B cell (primary cell): ENCODE measurements around the gene NEUROD2. TPM values are rescaled to one million over a fixed set of nuclear protein-coding genes. Genes with fewer than 3 reads are reported as not detected.

ENCODE experiments used
- ATAC-seq: fragments of 200-7000 bp; cut with Tn5 transposase; one replicate; pipeline ENCODE4 v1.10.0; 2021; ENCODE audit warnings: low read depth, mild to moderate bottlenecking, moderate number of reproducible peaks, moderate library complexity
- CTCF ChIA-PET: fragments of 350-600 bp; sonication (Branson Sonifier 250); formaldehyde crosslinking; loops from one replicate; lab custom pipeline; 2021; ENCODE audit warnings: antibody characterized with exemption, inconsistent platforms; lab: Charles Lee
- POLR2A ChIA-PET: fragments of 350-600 bp; sonication (Branson Sonifier 250); formaldehyde crosslinking; loops from one replicate; lab custom pipeline; 2021; ENCODE audit warnings: antibody characterized with exemption; lab: Charles Lee
- DNase-seq: peaks from one replicate; pipeline ENCODE4 v3.0.0; 2013
- H2AFZ ChIP-seq: 2 replicates; pipeline ENCODE4 v1.6.1; 2012; ENCODE audit warnings: mild to moderate bottlenecking, low read depth, low read length; ENCODE audit not compliant: insufficient read depth, poor library complexity, severe bottlenecking
- H3K27ac ChIP-seq, 2 donors: 1 replicate in 1 of 2; 2 replicates in 1 of 2; pipeline ENCODE4 v1.5.1; 2012 to 2013; ENCODE audit warnings: low read length in 2 of 2, mild to moderate bottlenecking in 2 of 2, moderate library complexity in 1 of 2
- H3K27me3 ChIP-seq, 4 experiments: fragments of 200-600 bp in 1 of 4; sonication (generic) in 1 of 4; replicated peaks in 1 of 4; 1 replicate in 2 of 4; 2 replicates in 2 of 4; pipeline versions ENCODE4 v1.6.1 to v1.7.0; 2013 to 2016; ENCODE audit warnings: low read length in 3 of 4, mild to moderate bottlenecking in 2 of 4, mixed read lengths in 1 of 4, moderate library complexity in 1 of 4; ENCODE audit not compliant: insufficient read depth in 4 of 4, control insufficient read depth in 3 of 4; ENCODE audit errors: control extremely low read depth in 1 of 4
- H3K36me3 ChIP-seq, 2 experiments: replicated peaks in 1 of 2; 1 replicate in 1 of 2; 2 replicates in 1 of 2; pipeline versions ENCODE4 v1.6.1 to v1.7.1; 2013; ENCODE audit warnings: low read length in 1 of 2; ENCODE audit not compliant: insufficient read depth in 2 of 2, control insufficient read depth in 1 of 2; ENCODE audit errors: control extremely low read depth in 1 of 2, extremely low read depth in 1 of 2
- H3K4me1 ChIP-seq, 2 donors: fragments of 200-600 bp in 1 of 2; sonication (generic) in 1 of 2; 1 replicate in 1 of 2; 2 replicates in 1 of 2; pipeline versions ENCODE4 v1.5.1 to v1.6.1; 2013 to 2017; ENCODE audit warnings: low read length in 2 of 2; ENCODE audit not compliant: control insufficient read depth in 2 of 2, insufficient read depth in 2 of 2
- H3K4me2 ChIP-seq: replicated peaks from 2 replicates; pipeline ENCODE3; 2012; ENCODE audit warnings: mild to moderate bottlenecking, low read depth, low read length; ENCODE audit not compliant: poor library complexity, severe bottlenecking
- H3K4me3 ChIP-seq, 5 experiments: fragments of 200-600 bp in 1 of 5; sonication (generic) in 1 of 5; 1 replicate in 3 of 5; 2 replicates in 2 of 5; pipeline versions ENCODE4 v1.5.1 to v1.7.0; 2011 to 2016; ENCODE audit warnings: low read length in 4 of 5, mild to moderate bottlenecking in 4 of 5, low read depth in 2 of 5, control low read depth in 1 of 5, moderate library complexity in 1 of 5; ENCODE audit not compliant: insufficient read depth in 1 of 5; ENCODE audit errors: control extremely low read depth in 1 of 5, extremely low read depth in 1 of 5
- H3K79me2 ChIP-seq: fragments of 200-600 bp; sonication (generic); one replicate; pipeline ENCODE4 v1.6.0; 2016; ENCODE audit warnings: low read length; ENCODE audit not compliant: control insufficient read depth, insufficient read depth
- H3K9ac ChIP-seq: fragments of 200-600 bp; sonication (generic); 2 replicates; pipeline ENCODE4 v1.6.1; 2017; ENCODE audit warnings: mild to moderate bottlenecking, low read length, moderate library complexity
- H3K9me3 ChIP-seq, 3 donors: one replicate each; pipeline versions ENCODE4 v1.6.1 to v1.7.1; 2013; ENCODE audit warnings: low read length in 2 of 3; ENCODE audit not compliant: control insufficient read depth in 2 of 3, insufficient read depth in 1 of 3; ENCODE audit errors: control extremely low read depth in 1 of 3
- H4K20me1 ChIP-seq: 2 replicates; pipeline ENCODE4 v1.6.0; 2012; ENCODE audit warnings: mild to moderate bottlenecking, low read length; ENCODE audit not compliant: insufficient read depth, control insufficient read depth, poor library complexity, severe bottlenecking
- H3K27ac Mint-ChIP-seq: one replicate; pipeline ENCODE4 v1.8.0; 2021; ENCODE audit warnings: mixed read lengths
- H3K27me3 Mint-ChIP-seq: one replicate; pipeline ENCODE4 v1.8.0; 2021; ENCODE audit warnings: mixed read lengths
- H3K4me1 Mint-ChIP-seq: one replicate; pipeline ENCODE4 v1.8.0; 2021; ENCODE audit warnings: mixed read lengths
- H3K4me3 Mint-ChIP-seq: one replicate; pipeline ENCODE4 v1.8.0; 2021; ENCODE audit warnings: mixed read lengths
- H3K9me3 Mint-ChIP-seq: one replicate; pipeline ENCODE4 v1.8.0; 2022; ENCODE audit warnings: mixed read lengths; ENCODE audit not compliant: insufficient read depth
- CTCF ChIP-seq: fragments of 200-600 bp; IDR thresholded peaks from one replicate; pipeline ENCODE4 v1.8.0; 2022; ENCODE audit warnings: antibody characterized with exemption, mild to moderate bottlenecking
- EZH2 ChIP-seq: IDR thresholded peaks from 2 replicates; pipeline ENCODE4 v1.6.1; 2012; ENCODE audit warnings: borderline replicate concordance, low read depth, mild to moderate bottlenecking, moderate library complexity, low read length; ENCODE audit not compliant: insufficient read depth, poor library complexity, severe bottlenecking
- WGBS: methylation state at CpG from one replicate; pipeline ENCODE4 v1.1.5; 2013; ENCODE audit warnings: missing lambda C conversion rate; ENCODE audit not compliant: insufficient coverage; 5-methylcytosine and 5-hydroxymethylcytosine counted together
- intact Hi-C: fragments of 100-400 bp; cut with micrococcal nuclease; formaldehyde crosslinking; loops from one replicate; pipeline ENCODE4 v1.10.0; 2022
- polyA plus RNA-seq: library from polyadenylated mRNA; depleted of rRNA; stranded (reverse); fragments of >200 nt; gene quantifications from 2 replicates; pipeline ENCODE4 v1.2.3, GENCODE V29; 2012
- total RNA-seq, 2 donors: library from RNA; stranded (reverse); fragments of 120-200 nt in 1 of 2; gene quantifications; 1 replicate in 1 of 2; 2 replicates in 1 of 2; pipeline versions ENCODE4 v1.2.3 to v1.2.4, GENCODE V29; 2013 to 2022

Gene NEUROD2
- total and polyA plus RNA-seq, 2 donors (not counting 1 experiment from before 2014, with no cell fraction given): 0.04 TPM; not detected in 1

GRCh38 chr17:39602533-39603303 is 5.0 kb downstream of the NEUROD2 start:
- no peaks in the 10 kb centered on the region for H3K36me3 ChIP-seq
- H3K4me3 Mint-ChIP-seq: no peak overlapping the region
- DNase-seq: no peak
- H3K4me1 ChIP-seq: peaks cover 68 to 71% of the 10 kb centered on the region in 2 donors
- peaks cover 3% of the 10 kb centered on the region for H4K20me1 ChIP-seq
- ChIA-PET CTCF (interaction anchor here (1.0 kb wide), 1 partner anchor 19 kb away, joined by 4 read pairs; no protein-coding TSS in a partner anchor), POLR2A (no interaction called here)
- no peak overlapping the region for H3K4me2 ChIP-seq
- 30% methylated on average over 1 of the region's 4 CpGs for WGBS
- H3K79me2 ChIP-seq: no peaks in the 10 kb centered on the region
- intact Hi-C loops: no loop called here
- H3K27ac ChIP-seq: no peak overlapping the region
- no peak overlapping the region for H3K4me3 ChIP-seq
- no peaks in the 10 kb centered on the region for H3K9me3 Mint-ChIP-seq
- peaks cover 0 to 53% (median 0%) of the 10 kb centered on the region in 3 donors for H3K9me3 ChIP-seq
- H3K9ac ChIP-seq: no peak overlapping the region
- peaks cover 61% of the 10 kb centered on the region for H3K27me3 Mint-ChIP-seq
- no peak for TF ChIP-seq EZH2
- no peak for TF ChIP-seq CTCF
- no peak overlapping the region for H2AFZ ChIP-seq
- H3K4me1 Mint-ChIP-seq: peaks cover 48% of the 10 kb centered on the region
- peaks cover 0 to 96% (median 75%) of the 10 kb centered on the region in 4 experiments for H3K27me3 ChIP-seq
- H3K27ac Mint-ChIP-seq: no peak overlapping the region
- ATAC-seq: no peak
